Activated T-cell treated with anti-CD3 and anti-CD28 coated beads, Interleukin-2, amount 50 U/mL, for 24 hours (primary cell): ENCODE data around the gene CLTC.

Experiments used
- DNase-seq: peaks from one replicate; pipeline ENCODE4 v3.0.0-alpha.2; 2020
- H3K27ac Mint-ChIP-seq: 2 replicates; pipeline ENCODE4 v1.8.0; 2020; ENCODE audit warnings: mild to moderate bottlenecking, mixed read lengths
- H3K27me3 Mint-ChIP-seq: 2 replicates; pipeline ENCODE4 v1.8.0; 2020; ENCODE audit warnings: mixed read lengths
- H3K36me3 Mint-ChIP-seq: 2 replicates; pipeline ENCODE4 v1.8.0; 2020; ENCODE audit warnings: low read depth, mixed read lengths
- H3K4me1 Mint-ChIP-seq: 2 replicates; pipeline ENCODE4 v1.8.0; 2020; ENCODE audit warnings: low read depth, mixed read lengths
- H3K4me3 Mint-ChIP-seq: 2 replicates; pipeline ENCODE4 v1.8.0; 2020; ENCODE audit warnings: mild to moderate bottlenecking, moderate library complexity, mixed read lengths
- H3K9me3 Mint-ChIP-seq: 2 replicates; pipeline ENCODE4 v1.8.0; 2020; ENCODE audit warnings: mixed read lengths

Gene CLTC

DNA sequence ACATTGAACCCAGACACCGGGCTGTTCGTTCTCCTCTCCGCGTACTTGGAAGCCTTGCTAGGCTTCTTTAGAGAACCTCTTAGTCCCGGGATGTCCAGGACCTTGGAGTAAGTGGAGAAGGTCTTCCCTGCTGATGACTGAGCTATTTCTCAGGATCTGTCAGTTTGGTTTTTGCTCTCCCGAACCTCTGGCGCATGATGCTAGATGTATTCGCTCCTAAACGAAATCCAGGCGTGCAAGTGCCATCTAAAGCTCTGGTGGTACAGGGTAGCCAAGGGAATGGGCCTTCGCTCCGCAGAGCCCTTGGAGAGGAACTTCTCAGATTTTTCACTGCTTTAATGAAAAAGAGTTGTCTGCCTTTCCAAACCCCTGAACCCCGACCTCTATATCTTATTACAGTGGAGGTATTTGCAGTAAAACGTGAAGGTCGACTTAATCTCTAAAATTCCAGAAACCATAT, 88.3 kb downstream of the CLTC start:
- no peaks in the 10 kb centered on the region for H3K9me3 Mint-ChIP-seq
- peaks cover 72% of the 10 kb centered on the region for H3K4me1 Mint-ChIP-seq
- peak overlapping the region; percentile 99 for H3K4me3 Mint-ChIP-seq
- H3K27me3 Mint-ChIP-seq = no peaks in the 10 kb centered on the region
- no peak for DNase-seq
- peak overlapping the region; percentile 99 for H3K27ac Mint-ChIP-seq
- H3K36me3 Mint-ChIP-seq = peaks cover 64% of the 10 kb centered on the region

DNA sequence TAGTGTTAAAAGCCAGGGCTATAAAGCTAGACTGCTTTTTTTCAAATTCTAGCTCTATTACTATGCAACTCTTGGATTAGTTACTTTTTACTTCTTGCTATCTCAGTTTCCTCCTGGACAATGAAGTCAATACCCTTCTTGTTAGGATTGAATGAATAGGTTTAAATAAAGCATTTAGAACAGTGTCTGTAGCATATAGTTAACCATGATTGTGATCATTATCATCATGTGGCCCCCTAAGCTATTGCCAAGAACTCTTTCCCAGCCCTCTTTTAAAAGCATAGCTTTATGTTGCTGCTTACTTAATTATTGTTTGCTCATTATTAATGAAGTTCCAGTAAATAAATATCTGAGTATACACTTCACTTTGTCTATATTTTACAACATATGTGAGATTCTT, 92.2 kb downstream of the CLTC start:
- peaks cover 59% of the 10 kb centered on the region for H3K4me1 Mint-ChIP-seq
- peaks cover 32% of the 10 kb centered on the region for H3K36me3 Mint-ChIP-seq
- no peaks in the 10 kb centered on the region for H3K27me3 Mint-ChIP-seq
- no peaks in the 10 kb centered on the region for H3K9me3 Mint-ChIP-seq
- DNase-seq = no peak
- no peak overlapping the region for H3K4me3 Mint-ChIP-seq
- no peak overlapping the region for H3K27ac Mint-ChIP-seq

DNA sequence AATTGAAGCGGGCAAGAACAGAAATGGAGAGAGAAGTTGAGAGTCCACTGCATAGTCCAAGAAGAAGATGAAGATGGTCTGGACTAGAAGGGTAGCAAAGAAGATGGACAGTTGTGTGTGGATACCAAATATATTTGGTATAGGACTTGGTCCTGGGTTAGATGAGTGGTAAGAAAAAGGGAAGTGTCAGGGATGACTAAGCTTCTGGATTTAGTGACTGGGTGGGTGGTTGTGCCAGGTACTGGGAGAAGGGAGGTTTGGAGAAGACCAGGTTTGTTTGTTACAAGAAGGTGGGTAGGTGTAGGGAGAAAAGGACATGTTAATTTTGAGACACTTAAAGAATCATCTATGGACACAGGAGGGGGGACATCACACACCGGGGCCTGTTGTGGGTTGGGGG, 93.2 kb downstream of the CLTC start:
- H3K4me1 Mint-ChIP-seq = peaks cover 62% of the 10 kb centered on the region
- no peaks in the 10 kb centered on the region for H3K27me3 Mint-ChIP-seq
- no peaks in the 10 kb centered on the region for H3K9me3 Mint-ChIP-seq
- DNase-seq = no peak
- peaks cover 30% of the 10 kb centered on the region for H3K36me3 Mint-ChIP-seq
- no peak overlapping the region for H3K4me3 Mint-ChIP-seq
- H3K27ac Mint-ChIP-seq = peak overlapping the region; percentile 32

DNA sequence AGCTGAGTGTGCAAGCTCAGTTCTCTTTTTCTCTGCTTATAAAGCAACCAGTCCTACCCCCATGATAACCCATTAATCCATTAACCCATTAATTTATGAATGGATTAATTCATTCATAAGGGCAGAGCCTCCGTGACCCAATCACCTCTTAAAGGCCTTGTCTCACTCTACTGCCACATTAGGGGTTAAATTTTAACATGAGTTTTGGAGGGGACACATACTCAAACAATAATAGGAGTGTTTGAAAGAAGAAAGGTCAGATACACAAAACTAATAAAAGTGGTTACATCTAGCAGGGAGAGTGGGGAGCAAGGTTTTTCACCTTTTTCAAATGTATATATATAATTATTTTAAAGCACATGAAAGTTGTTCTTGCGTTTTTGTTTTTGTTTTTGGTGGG, 94.6 kb downstream of the CLTC start:
- Mint-ChIP-seq H3K9me3 (no peaks in the 10 kb centered on the region), H3K27ac (no peak overlapping the region), H3K4me1 (peaks cover 62% of the 10 kb centered on the region), H3K27me3 (no peaks in the 10 kb centered on the region), H3K36me3 (peaks cover 27% of the 10 kb centered on the region), H3K4me3 (no peak overlapping the region)
- DNase-seq = no peak

DNA sequence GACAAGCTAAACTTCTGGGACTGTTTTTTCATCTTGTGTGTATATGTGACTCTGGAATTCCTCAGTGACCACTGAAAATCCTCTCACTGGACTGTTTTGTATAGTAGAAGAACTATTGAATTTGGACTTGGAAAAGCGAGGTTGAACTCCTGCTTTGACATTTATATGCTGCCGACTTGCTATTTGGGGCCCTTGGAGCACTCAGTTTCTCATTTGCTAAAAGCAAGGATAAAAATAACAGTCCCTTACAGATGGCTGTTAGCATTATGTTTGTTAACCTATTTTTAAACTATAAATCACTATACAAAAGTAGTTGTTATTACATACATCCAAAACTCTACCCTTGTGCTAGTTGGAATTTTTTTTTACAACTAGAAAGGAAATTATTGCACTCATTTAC, 96.7 kb downstream of the CLTC start:
- Mint-ChIP-seq H3K36me3 (peaks cover 28% of the 10 kb centered on the region), H3K27ac (peak overlapping the region; percentile 27), H3K4me3 (no peak overlapping the region), H3K27me3 (no peaks in the 10 kb centered on the region), H3K9me3 (no peaks in the 10 kb centered on the region), H3K4me1 (peaks cover 51% of the 10 kb centered on the region)
- no peak for DNase-seq

DNA sequence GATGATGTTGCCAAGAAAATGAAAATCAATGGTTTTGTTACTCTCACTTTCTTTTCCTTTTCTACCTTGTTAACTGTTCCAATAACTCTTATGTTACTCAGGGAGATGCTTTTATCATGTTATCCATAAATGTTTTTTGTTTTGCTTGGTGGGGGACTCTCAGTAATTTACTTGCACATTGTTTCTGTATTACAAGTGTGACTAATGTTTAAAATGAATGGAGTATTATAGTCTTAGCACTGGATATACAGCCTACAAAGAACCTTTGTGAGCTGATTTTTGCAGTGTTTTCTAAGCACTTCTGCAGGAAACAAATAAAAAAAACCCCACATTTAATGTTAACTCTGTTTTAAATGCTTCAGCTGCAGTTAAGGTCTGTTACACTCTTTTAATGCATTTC, 99.8 kb downstream of the CLTC start:
- Mint-ChIP-seq H3K4me1 (peaks cover 50% of the 10 kb centered on the region), H3K27ac (no peak overlapping the region)

DNA sequence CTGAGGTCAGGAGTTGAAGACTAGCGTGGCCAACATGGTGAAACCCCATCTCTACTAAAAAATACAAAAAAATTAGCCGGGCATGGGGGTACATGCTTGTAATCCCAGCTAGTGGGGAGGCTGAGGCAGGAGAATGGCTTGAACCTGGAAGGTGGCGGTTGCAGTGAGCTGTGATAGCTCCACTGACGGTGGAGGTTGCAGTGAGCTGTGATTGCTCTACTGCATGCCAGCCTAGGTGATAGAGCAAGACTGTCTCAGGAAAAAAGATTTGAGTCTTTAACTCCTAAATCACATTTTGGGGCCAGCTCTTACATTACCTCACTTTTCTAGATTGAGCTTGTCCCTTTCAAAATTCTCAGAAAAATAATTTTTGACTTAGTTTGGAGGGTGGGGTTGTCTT, 102.9 kb downstream of the CLTC start:
- Mint-ChIP-seq H3K27me3 (no peaks in the 10 kb centered on the region), H3K4me3 (no peak overlapping the region), H3K36me3 (peaks cover 15% of the 10 kb centered on the region), H3K9me3 (no peaks in the 10 kb centered on the region), H3K27ac (no peak overlapping the region), H3K4me1 (peaks cover 40% of the 10 kb centered on the region)
- DNase-seq = no peak

More for the DNA sequence above, 99.8 kb downstream of the CLTC start:
- Mint-ChIP-seq H3K4me3 (no peak overlapping the region), H3K36me3 (peaks cover 27% of the 10 kb centered on the region), H3K27me3 (no peaks in the 10 kb centered on the region), H3K9me3 (no peaks in the 10 kb centered on the region)
- DNase-seq = no peak

DNA sequence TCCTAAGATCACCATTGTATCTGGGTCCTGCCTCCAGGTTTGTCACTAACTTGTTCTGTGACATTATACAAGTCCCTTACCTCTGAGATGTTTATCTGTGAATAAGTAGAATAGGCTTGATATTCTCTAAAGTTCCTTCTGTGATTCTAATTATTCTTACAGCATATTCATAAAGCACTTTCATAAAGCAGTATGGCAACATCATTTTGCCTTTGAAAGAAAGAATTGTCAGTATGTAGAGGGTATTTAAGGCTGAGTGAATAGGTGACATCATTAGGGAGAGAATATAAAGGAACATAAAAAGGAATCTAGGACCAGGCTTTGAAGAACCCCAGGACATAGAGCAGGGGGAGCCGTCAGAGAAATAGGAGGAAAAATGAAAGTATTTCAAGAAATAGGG, 103.3 kb downstream of the CLTC start:
- Mint-ChIP-seq H3K27me3 (no peaks in the 10 kb centered on the region), H3K36me3 (peaks cover 12% of the 10 kb centered on the region), H3K4me3 (no peak overlapping the region), H3K27ac (no peak overlapping the region), H3K9me3 (no peaks in the 10 kb centered on the region), H3K4me1 (peaks cover 38% of the 10 kb centered on the region)
- no peak for DNase-seq

DNA sequence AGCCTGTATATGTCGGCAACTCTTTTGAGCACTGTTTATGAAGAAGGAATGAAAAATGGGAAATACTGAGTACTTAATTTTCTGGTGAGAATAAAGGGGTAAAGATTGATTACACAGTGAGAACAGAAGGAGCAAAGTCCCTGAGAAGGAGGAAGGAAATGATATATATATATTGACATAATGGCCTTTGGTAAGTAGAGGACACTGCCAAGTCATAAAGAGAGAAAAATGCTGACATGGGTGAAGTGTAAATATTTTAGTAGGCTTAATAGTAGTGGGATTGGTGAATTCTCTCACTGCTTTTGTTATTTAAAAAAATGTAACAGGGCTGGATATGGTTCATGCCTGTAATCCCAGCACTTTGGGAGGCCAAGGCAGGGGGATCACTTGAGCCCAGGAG, 103.9 kb downstream of the CLTC start:
- Mint-ChIP-seq H3K4me3 (no peak overlapping the region), H3K27me3 (no peaks in the 10 kb centered on the region), H3K9me3 (no peaks in the 10 kb centered on the region), H3K36me3 (peaks cover 10% of the 10 kb centered on the region), H3K27ac (no peak overlapping the region), H3K4me1 (peaks cover 36% of the 10 kb centered on the region)
- DNase-seq = no peak

DNA sequence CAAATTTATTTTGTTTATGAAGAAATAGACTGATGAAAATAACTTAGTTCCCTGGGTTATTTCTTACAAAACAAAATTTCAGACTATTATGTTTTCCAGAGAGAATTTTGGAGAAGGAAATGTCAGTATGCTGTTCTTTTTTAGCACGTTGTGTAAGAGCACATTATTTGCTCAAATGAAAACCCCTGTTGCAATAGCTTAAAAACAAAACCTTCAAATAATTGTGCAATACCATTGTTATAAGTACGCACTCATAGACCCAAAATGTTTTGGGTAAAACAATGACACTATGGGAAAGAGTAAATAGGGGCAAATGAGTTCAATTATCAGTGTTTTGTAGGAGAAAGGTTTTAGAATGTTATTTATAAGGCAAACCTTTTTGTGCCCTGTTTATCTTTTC, 106.0 kb downstream of the CLTC start:
- H3K4me3 Mint-ChIP-seq = no peak overlapping the region
- peaks cover 41% of the 10 kb centered on the region for H3K4me1 Mint-ChIP-seq
- DNase-seq = no peak
- H3K27me3 Mint-ChIP-seq = no peaks in the 10 kb centered on the region
- H3K9me3 Mint-ChIP-seq = no peaks in the 10 kb centered on the region
- H3K27ac Mint-ChIP-seq = no peak overlapping the region
- peaks cover 14% of the 10 kb centered on the region for H3K36me3 Mint-ChIP-seq

DNA sequence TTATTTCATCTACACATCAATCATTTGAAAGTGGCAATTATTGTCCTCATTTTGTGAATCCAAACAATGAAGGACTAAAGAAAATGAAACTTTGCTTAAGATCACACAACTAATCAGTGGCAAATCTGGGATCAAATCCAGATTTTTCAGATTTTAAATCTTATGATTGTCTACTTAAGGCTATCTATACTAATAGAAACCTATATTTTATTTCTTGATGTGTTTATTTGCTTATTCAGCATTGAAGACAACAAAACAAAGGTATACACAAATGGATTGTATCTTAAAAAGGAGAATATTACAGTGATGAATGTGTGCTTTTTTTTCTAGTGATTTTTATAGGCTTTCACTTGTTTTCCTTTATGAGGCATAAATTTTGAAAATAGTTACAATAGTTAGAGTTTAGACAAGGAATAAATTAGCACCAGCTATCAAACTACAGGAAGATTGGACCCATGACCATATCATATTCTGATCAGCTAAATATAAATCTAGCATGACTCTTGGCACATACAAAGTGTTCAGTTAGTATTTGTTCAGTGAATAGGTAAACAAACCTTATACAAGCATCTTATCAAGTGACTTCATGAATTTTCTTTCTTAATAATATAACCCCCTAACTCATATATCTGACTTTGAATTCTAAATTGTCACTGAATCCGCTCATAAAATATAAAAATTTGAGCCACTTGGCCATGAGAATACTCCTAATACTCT, 108.3 kb downstream of the CLTC start:
- H3K4me1 Mint-ChIP-seq = peaks cover 35% of the 10 kb centered on the region
- no peaks in the 10 kb centered on the region for H3K27me3 Mint-ChIP-seq

DNA sequence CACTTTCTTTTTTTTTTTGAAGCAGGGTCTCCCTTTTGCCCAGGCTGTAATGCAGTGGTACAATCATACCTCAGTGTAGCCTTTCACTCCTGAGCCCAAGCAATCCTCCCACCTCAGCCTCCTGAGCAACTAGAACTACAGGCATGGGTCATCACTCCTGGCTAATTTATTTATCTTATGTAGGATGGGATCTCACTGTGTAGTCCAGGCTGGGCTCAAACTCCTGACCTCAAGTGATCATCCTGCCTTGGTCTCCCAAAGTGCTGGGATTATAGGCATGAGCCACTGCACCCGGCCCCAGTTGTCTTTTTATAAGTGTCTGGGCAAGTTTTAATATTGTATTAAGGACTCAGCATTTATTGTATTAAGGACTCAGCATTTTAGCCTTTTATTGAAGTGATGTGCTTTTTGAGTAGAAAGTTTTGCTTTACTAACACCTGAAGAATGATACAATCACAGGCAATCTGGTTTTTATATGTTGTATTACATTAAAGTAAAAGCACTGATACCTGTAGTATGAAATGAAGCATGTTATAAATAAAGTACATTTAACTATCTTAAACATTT, 110.7 kb downstream of the CLTC start:
- Mint-ChIP-seq H3K4me1 (peaks cover 26% of the 10 kb centered on the region), H3K27me3 (no peaks in the 10 kb centered on the region), H3K4me3 (no peak overlapping the region), H3K36me3 (peaks cover 38% of the 10 kb centered on the region), H3K27ac (no peak overlapping the region), H3K9me3 (no peaks in the 10 kb centered on the region)
- DNase-seq = no peak

More for the DNA sequence above, 108.3 kb downstream of the CLTC start:
- Mint-ChIP-seq H3K27ac (no peak overlapping the region), H3K4me3 (no peak overlapping the region), H3K36me3 (peaks cover 21% of the 10 kb centered on the region), H3K9me3 (no peaks in the 10 kb centered on the region)
- DNase-seq = no peak

DNA sequence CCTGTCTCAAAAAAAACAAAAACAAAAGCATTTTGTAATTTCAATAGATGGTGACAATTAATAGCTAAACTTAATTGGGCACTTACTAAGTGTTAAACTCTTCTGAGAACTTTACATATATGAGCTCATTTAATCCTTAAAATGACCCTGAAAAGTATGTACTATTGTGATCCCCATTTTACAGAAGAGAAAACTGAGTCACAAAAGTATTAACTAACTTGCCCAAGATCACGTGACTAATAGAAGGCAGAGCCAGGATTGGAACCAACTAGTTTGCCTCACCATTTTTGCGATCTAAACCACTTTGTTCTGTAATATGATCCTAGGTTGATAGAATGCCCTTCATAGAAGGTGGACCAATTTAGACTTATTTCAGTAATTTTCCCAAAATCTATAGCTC, 114.0 kb downstream of the CLTC start:
- H3K9me3 Mint-ChIP-seq = no peaks in the 10 kb centered on the region
- H3K27ac Mint-ChIP-seq = no peak overlapping the region
- peaks cover 63% of the 10 kb centered on the region for H3K36me3 Mint-ChIP-seq
- no peak for DNase-seq
- H3K27me3 Mint-ChIP-seq = no peaks in the 10 kb centered on the region
- no peak overlapping the region for H3K4me3 Mint-ChIP-seq
- H3K4me1 Mint-ChIP-seq = peaks cover 16% of the 10 kb centered on the region

DNA sequence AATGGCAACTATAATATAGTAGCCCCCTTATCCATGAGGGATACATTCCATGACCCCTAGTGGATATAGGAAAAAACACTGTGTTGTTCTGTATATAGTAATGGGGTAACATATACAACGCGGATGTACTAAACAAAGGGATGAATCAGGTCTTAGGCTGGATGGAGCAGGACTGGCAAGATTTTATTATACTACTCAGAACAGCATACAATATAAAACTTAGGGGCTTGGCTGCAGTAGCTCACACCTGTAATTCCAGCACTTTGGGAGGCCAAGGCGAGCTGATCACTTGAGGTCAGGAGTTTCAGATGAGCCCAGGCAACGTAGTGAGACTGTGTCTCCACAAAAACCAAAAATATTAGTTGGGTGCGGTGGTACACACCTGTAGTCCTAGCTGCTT, 114.5 kb downstream of the CLTC start:
- Mint-ChIP-seq H3K27me3 (no peaks in the 10 kb centered on the region), H3K36me3 (peaks cover 67% of the 10 kb centered on the region), H3K9me3 (no peaks in the 10 kb centered on the region), H3K4me3 (no peak overlapping the region), H3K4me1 (peaks cover 12% of the 10 kb centered on the region), H3K27ac (no peak overlapping the region)
- DNase-seq = no peak

DNA sequence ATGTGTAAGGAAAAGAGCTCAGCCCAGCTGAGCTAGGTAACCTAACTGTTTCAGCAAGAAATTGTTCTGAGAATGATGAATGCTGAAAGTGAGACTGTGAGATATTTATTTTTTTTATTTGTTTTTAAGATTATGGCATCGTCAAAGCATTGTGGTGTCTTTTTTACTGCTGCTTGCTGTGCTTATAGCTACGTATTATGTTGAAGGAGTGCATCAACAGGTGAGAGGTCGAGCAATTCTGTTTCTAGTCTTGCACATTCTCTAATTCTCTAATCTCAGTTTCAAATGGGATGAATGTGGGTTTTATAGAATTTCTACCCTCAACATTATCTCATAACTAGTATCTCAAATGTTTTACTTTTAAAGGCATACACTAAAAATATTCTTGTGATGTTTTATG, 117.6 kb downstream of the CLTC start:
- H3K27ac Mint-ChIP-seq = no peak overlapping the region
- no peak for DNase-seq
- no peaks in the 10 kb centered on the region for H3K27me3 Mint-ChIP-seq
- no peaks in the 10 kb centered on the region for H3K9me3 Mint-ChIP-seq
- peaks cover 80% of the 10 kb centered on the region for H3K36me3 Mint-ChIP-seq
- H3K4me1 Mint-ChIP-seq = no peaks in the 10 kb centered on the region
- H3K4me3 Mint-ChIP-seq = no peak overlapping the region
